ENCODE data around the gene PTCD2.
A peak's percentile ranks its signal among the peaks of the same experiment; 100 is the strongest.

The PTCD2 gene

GRCh38 chr5:72352616-72353015, 32.4 kb downstream of the PTCD2 start:
- DNase-seq, result no peak

DNA sequence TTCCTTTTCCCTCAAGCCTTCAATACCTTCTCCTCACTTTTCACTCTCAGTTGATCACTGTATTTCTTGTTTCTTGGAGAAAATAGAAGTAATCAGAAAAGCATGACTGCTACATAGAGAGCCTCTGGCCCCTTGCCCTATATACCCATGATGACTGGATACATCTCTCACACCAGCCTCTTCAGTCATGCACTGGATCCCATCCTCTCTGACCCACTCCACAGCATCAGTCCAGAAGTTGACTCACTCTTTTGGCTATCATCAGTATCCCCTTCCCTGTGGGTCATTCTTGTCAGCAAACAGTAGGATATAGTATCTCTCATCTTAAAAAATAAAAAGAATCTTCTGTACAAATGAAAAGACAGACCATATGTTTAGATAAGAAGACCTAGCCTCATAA, 32.9 kb downstream of the PTCD2 start:
- no peak for DNase-seq

DNA sequence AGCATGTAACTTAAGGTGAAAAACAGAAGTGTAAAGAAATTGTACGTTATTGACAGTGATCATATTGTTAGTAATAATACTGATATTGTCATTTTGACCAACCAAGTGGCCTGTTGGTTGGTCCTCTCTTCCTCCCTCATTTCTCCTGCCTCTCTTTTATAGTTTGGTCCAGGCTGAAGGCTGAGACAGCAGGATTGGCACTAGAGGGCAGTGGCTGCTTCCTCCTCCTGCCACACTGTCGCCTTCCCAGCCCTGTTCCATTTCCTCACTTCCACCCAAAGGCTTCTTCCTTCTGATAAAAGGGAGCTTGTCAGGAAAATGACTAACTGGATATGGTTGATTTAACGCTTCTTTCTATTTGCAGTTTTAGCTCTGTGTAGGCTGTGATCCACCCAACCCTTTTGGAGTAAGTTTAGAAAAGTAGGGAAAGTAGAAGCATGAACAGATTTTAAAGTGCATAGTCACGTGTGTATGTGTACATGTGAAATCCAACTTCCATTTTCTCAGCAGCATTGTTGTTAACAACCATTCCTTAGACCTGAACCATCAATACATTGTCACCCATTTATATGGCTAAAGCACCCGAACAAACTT, 35.6 kb downstream of the PTCD2 start:
- no peak for DNase-seq

- DNase-seq, result no peak
Observed at GRCh38 chr5:72356361-72356760, 36.2 kb downstream of the PTCD2 start.

DNA sequence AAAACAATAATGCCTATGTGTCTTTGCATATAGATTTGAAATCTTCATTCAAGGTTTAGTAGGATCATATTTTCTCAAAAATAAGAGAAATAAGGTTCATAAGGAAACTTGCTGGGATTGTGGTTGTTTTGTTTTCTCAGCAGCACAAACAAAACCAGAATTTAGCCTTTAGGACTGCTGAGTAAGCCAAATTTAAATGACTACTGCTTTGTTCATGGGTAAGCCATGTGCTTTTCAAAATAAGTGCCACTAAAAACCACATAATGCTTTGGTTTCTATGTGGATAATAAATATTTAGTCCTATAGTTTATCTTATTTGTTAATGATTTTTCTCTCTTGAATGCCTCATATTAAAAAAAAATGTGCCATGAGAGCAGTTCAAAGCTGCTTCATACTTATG, 38.8 kb downstream of the PTCD2 start:
- no peak for DNase-seq

GRCh38 chr5:72359886-72360285, 39.7 kb downstream of the PTCD2 start:
- DNase-seq, result no peak

DNA sequence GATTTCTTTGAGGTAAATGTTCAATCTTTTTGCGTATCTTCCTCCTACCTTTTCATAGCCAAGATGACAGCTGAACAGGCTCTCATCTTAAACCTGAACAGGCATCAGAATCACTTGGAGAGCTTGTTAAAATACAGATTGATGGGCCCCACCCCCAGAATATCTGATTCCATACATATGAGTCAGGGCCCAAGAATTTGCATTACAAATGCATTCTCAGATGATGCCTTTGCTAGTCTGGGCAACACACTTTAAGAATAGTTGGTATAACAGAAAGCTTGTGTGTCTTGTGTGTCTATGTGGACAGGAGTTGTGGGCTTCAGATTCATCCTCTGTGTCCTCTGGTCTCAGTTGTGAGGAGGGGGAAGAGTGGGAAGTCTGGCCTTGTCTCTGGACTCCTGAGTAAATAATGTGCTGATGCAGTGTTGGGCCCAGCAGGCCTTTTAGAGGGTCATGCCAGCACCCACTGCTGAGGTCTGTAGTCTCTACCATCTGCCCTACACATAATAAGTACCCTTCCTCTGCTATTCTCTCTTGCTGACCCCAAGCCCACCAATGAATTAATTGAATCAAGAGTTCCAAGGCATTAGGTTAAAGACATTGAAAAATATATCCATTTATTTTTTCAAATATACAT, 43.1 kb downstream of the PTCD2 start:
- no peak for DNase-seq

DNA sequence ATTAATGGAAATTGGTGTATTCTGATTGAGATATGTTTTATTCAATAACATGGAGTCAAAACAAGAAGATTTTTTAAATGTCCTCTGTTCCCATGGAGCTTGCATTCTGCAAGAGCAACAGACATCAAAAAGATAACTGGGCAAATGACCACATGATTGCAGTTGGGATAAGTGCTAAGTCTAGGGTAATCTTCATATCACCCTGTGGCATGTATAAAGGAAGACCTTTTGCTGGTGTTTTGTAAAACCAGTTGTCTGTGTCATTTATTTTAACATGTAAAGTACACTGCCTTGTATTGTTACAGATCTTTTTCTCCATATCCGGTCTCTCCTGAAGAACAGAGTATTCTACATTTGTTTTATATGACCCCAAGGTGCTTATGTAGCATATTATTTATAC, 44.0 kb downstream of the PTCD2 start:
- no peak for DNase-seq

DNA sequence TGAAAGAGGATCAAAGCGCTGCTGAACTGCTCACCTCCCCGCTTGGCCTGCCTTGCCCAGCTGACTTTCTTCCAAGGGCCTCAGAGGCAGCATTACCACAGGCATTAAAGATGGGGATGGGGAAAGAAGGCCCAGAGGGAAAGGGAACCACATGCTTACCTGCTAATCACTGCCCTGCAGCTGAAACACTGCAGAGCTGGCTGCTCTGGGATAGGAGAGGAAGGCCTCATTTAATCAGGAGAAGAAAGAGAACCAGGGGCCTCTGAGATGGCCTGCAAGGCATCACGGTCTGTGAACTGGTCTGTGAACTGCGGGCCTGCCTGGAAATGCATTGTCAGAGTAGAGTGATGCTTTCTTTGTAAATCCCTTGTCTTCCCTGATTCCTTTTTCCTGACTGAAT, 44.8 kb downstream of the PTCD2 start:
- no peak for DNase-seq

DNA sequence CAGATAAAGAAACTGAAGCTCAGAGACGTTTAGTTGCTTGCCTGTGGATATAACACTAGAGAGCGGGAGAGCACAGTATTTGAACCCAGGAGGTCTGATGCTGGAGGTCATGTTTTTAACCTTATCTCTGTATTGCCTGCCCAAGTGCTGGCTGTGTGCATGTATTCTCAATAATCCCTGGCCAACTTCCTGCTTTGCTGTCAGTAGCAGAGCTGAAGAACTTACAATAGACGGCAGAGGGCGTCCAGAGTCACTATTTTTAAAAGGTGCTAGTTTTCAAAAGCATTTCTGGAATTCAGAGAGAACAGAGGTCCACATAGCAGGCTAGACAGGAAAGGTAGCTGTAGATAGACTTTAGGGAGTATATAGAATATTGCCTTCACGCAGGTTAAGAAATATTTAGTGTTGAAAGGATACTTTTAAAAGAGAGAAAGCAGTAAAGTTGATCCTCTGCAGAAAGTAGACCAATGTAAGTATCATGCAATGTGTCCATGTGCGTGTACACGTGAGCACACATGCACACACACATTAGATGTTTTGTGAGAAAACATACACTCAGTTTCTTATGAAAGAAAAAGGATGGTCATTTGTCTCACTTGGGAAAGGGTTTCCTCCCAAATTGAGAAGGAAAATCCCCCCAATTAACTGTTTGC, 46.3 kb downstream of the PTCD2 start:
- DNase-seq, result peak; percentile 82

DNA sequence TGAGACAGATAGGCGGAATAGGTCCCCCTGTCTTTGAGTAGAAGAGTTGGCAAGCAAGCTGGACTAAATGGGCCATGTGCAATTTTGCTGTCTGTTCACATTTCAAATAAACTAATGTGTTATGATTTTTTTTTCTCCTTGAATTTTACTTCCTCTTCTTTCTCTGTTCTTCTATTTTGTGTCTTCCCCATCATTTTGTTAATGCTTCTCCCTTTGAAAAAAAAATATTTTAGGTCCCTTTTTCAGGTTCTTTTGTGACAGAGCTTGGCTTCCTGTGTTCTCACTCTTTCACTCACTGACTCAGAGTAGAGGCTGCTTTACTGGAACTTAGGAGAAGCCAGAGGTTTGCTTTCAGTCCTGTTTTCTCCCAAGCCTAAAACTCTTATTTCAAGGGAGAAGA, 48.1 kb downstream of the PTCD2 start:
- DNase-seq, result no peak

DNA sequence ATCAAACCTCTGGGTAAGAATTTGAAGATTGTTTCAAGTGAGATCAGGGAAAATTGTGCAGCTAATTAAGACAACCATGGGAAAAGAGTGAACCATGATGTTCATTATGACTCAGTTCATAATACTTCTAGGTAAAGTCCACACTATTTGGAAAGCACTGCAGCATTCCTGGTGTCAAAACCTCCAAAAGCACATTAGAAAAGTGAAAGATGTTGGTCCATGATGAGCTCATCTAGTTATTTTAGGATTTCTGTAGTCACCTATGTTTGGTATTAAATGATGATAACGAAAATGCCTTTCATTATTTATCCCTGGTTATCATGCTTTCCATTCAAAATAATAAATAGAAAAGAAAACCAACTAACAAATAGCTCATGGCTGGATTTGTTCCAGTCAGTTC, 49.1 kb downstream of the PTCD2 start:
- DNase-seq, result no peak

- DNase-seq, result no peak
Observed at GRCh38 chr5:72369711-72370110, 49.5 kb downstream of the PTCD2 start.

DNA sequence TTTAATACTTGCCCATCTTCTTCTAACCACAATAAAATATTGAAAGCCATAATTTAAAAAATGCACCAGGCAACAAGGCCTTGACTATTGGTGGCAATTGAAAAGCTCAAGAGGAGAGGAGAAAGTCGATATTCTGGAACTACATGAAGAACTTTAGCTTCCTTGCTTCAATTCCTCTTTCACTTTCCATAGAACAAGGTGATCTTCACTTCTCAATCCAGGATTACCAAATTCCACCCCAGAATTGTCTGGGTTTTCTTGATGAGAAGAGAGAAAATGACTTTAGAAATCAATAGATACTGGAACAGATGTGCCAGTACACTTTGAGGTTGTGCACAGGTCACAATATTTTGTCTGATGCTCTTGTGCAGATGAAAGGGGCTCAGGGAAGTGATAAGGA, 52.2 kb downstream of the PTCD2 start:
- DNase-seq, result no peak

- no peak for DNase-seq
Observed at GRCh38 chr5:72372923-72373322, 52.8 kb downstream of the PTCD2 start.

GRCh38 chr5:72374844-72375243, 54.7 kb downstream of the PTCD2 start:
- no peak for DNase-seq

DNA sequence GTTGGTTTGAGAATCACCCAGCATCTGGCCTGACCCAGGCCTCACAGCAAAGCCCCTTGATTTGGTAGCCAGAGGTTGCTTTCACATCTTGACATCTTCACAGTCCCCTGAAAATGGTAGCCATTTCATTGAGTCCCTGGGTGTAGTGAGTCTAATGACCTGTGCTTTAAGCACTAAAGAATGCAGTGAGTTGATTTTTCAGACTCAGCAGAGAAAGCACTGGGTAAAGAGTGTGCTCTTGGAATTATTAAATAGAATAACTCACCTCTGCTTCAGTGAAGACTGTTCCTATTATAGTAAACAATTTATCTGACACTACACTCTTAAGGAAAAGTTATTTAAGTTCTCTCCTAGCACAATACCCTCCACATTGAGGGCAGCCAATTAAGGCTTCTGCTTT, 56.2 kb downstream of the PTCD2 start:
- DNase-seq, result no peak

GRCh38 chr5:72377910-72378638, 57.9 kb downstream of the PTCD2 start:
- no peak for DNase-seq

DNA sequence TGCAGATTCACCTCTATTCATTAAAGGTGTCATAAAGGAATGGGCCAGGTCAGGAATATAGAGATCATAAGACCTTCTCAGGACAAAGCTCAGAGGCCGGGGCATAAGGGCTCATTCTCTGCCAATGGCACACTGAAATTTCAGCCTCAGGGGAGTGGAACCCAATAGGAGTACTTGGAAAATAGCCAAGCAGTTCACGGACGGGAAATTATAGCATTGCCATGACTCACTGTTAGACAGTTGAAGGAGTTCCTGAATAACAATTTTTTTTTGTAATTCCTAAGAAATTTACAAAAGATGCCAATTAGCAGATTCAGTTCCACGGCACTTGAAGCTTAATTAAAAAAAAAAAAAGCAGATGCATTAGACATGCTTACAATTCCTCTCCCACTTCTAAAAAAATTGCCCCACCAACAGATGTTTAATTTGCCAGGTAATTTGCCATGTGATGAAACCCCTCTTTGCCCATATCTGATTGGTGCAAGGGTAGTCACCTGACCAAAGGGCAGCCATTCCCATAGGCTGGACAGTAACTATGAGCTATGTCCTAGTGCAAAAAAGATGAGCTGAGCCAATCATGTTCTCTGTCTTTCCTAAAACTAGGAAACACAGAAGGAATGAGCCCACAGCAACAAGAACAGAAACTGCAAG, 58.6 kb downstream of the PTCD2 start:
- DNase-seq, result peak; percentile 10

GRCh38 chr5:72379936-72380335, 59.8 kb downstream of the PTCD2 start:
- no peak for DNase-seq

GRCh38 chr5:72380492-72381274, 60.5 kb downstream of the PTCD2 start:
- DNase-seq, result no peak

- no peak for DNase-seq
Observed at GRCh38 chr5:72383280-72383679, 63.1 kb downstream of the PTCD2 start.

DNA sequence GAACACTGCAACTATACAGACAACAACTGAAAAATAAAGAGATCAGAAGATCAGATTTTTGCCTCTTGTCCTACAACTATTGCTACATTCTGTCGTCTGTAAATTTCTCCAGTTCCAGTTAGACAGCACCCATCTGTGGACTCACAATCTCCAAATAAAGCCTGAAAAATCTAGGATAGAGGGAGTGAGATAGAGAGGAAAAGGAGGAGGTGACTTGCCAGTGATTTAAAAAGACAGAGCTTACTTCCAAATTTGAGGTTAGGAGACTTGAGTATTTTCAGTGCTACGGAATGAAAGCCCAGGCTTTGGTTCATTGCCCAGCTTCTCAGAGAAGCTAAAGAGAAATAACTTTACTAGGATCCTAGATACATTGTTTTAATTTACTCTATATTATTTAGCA, 63.6 kb downstream of the PTCD2 start:
- no peak for DNase-seq

All from NCI-H2029 treated with DMSO at 0.1 percent for 48 hours (cell line).